Liver (tissue), 9 donors: ENCODE measurements around the gene FRMPD4. TPM values are rescaled to one million over a fixed set of nuclear protein-coding genes. Genes with fewer than 3 reads are reported as not detected.

Experiments
- DNase-seq: peaks from one replicate; pipeline ENCODE4 v3.0.0-alpha.2; 2017; ENCODE audit warnings: low spot score
- H3K27ac ChIP-seq, 2 donors: one replicate each; pipeline ENCODE4 v1.7.0; 2013; ENCODE audit warnings: inconsistent platforms in 2 of 2, low read length in 2 of 2, control low read depth in 1 of 2, low read depth in 1 of 2, mild to moderate bottlenecking in 1 of 2
- H3K27me3 ChIP-seq, 4 donors: one replicate each; pipeline versions ENCODE4 v1.6.1 to v1.7.0; 2013; ENCODE audit warnings: low read length in 3 of 4, inconsistent platforms in 1 of 4, mild to moderate bottlenecking in 1 of 4, moderate library complexity in 1 of 4; ENCODE audit not compliant: control insufficient read depth in 4 of 4, insufficient read depth in 4 of 4
- H3K36me3 ChIP-seq, 4 donors: one replicate each; pipeline versions ENCODE4 v1.6.1 to v1.7.0; 2013; ENCODE audit warnings: low read length in 3 of 4, mild to moderate bottlenecking in 3 of 4, low read depth in 1 of 4, moderate library complexity in 1 of 4; ENCODE audit not compliant: control insufficient read depth in 4 of 4, insufficient read depth in 3 of 4
- H3K4me1 ChIP-seq, 4 donors: one replicate each; pipeline versions ENCODE4 v1.6.1 to v1.7.0; 2013; ENCODE audit warnings: low read length in 3 of 4, mild to moderate bottlenecking in 3 of 4, moderate library complexity in 1 of 4; ENCODE audit not compliant: control insufficient read depth in 4 of 4, insufficient read depth in 4 of 4
- H3K4me3 ChIP-seq, 3 donors: one replicate each; pipeline versions ENCODE4 v1.6.1 to v1.7.0; 2013; ENCODE audit warnings: low read length in 3 of 3, control low read depth in 1 of 3, low read depth in 1 of 3, mild to moderate bottlenecking in 1 of 3
- H3K9ac ChIP-seq, 2 donors: one replicate each; pipeline ENCODE4 v1.7.0; 2013; ENCODE audit warnings: low read length in 2 of 2, mild to moderate bottlenecking in 2 of 2, moderate library complexity in 2 of 2, control low read depth in 1 of 2, low read depth in 1 of 2
- H3K9me3 ChIP-seq, 4 donors: one replicate each; pipeline versions ENCODE4 v1.6.1 to v1.7.0; 2013; ENCODE audit warnings: low read length in 3 of 4; ENCODE audit not compliant: control insufficient read depth in 4 of 4
- ATF3 ChIP-seq: IDR thresholded peaks from 2 replicates; pipeline ENCODE4 v1.6.1; 2016; ENCODE audit warnings: antibody characterized with exemption
- EGR1 ChIP-seq, 2 donors: IDR thresholded peaks; 2 replicates each; pipeline ENCODE4 v1.6.1; 2016 to 2018; ENCODE audit warnings: antibody characterized with exemption in 2 of 2, low read depth in 2 of 2
- FOXA1 ChIP-seq: IDR thresholded peaks from 2 replicates; pipeline ENCODE4 v1.6.1; 2016; ENCODE audit warnings: antibody characterized with exemption
- FOXA2 ChIP-seq: IDR thresholded peaks from 2 replicates; pipeline ENCODE4 v1.6.1; 2016; ENCODE audit warnings: antibody characterized with exemption
- GABPA ChIP-seq, 2 donors: IDR thresholded peaks in 1 of 2; conservative IDR thresholded peaks in 1 of 2; 2 replicates each; pipeline ENCODE4 v1.6.1; 2016; ENCODE audit warnings: antibody characterized with exemption in 2 of 2, mild to moderate bottlenecking in 1 of 2, moderate library complexity in 1 of 2
- HNF4A ChIP-seq, 2 donors: conservative IDR thresholded peaks; 2 replicates each; pipeline ENCODE4 v1.6.1; 2016; ENCODE audit warnings: antibody characterized with exemption in 2 of 2, mild to moderate bottlenecking in 2 of 2
- HNF4G ChIP-seq: IDR thresholded peaks from 2 replicates; pipeline ENCODE4 v1.6.1; 2016; ENCODE audit warnings: antibody characterized with exemption
- JUND ChIP-seq, 2 donors: IDR thresholded peaks; 2 replicates each; pipeline ENCODE4 v1.6.1; 2016; ENCODE audit warnings: antibody characterized with exemption in 2 of 2
- NR2F2 ChIP-seq: IDR thresholded peaks from 2 replicates; pipeline ENCODE4 v1.6.1; 2016; ENCODE audit warnings: antibody characterized with exemption
- RAD21 ChIP-seq, 2 donors: IDR thresholded peaks; 2 replicates each; pipeline ENCODE4 v1.6.1; 2016; ENCODE audit warnings: antibody characterized with exemption in 2 of 2, mild to moderate bottlenecking in 2 of 2
- REST ChIP-seq: IDR thresholded peaks from 2 replicates; pipeline ENCODE4 v1.6.1; 2016; ENCODE audit warnings: antibody characterized with exemption, mild to moderate bottlenecking
- RXRA ChIP-seq, 2 donors: IDR thresholded peaks; 2 replicates each; pipeline ENCODE4 v1.6.1; 2017 to 2018; ENCODE audit warnings: antibody characterized with exemption in 2 of 2, mild to moderate bottlenecking in 1 of 2
- SP1 ChIP-seq: IDR thresholded peaks from 2 replicates; pipeline ENCODE4 v1.6.1; 2018; ENCODE audit warnings: antibody characterized with exemption, mild to moderate bottlenecking
- TAF1 ChIP-seq: conservative IDR thresholded peaks from 2 replicates; pipeline ENCODE4 v1.6.1; 2016; ENCODE audit warnings: antibody characterized with exemption, mild to moderate bottlenecking
- YY1 ChIP-seq: IDR thresholded peaks from 2 replicates; pipeline ENCODE4 v1.6.1; 2016; ENCODE audit warnings: antibody characterized with exemption, mild to moderate bottlenecking
- ZBTB33 ChIP-seq: IDR thresholded peaks from 2 replicates; pipeline ENCODE4 v1.6.1; 2016; ENCODE audit warnings: antibody characterized with exemption
- WGBS: extraction: QIAGEN DNeasy Blood & Tissue Kit; methylation state at CpG from one replicate; pipeline ENCODE4 v1.1.7; 2013; 5-methylcytosine and 5-hydroxymethylcytosine counted together
- polyA plus RNA-seq, 2 donors: library from polyadenylated mRNA; stranded (reverse) in 1 of 2; unstranded in 1 of 2; fragments of 200-250 nt in 1 of 2; fragments of >200 nt in 1 of 2; fragmentation: Nextera tagmentation in 1 of 2; extraction: Ambion mirVana in 1 of 2; gene quantifications; one replicate each; pipeline versions ENCODE4 v1.2.1 to v1.2.3, GENCODE V29; 2013 to 2015
- total RNA-seq, 2 donors: library from RNA; depleted of rRNA; stranded (reverse); fragments of >200 nt; gene quantifications; one replicate each; pipeline ENCODE4 v1.2.3, GENCODE V29; 2014
- TF ChIP-seq, protein P1 (sequence below): IDR thresholded peaks from 2 replicates; pipeline ENCODE4 v1.6.1; 2016; ENCODE audit warnings: antibody characterized with exemption
- donor health status: healthy.
- donor health status: healthy.
- donor health status: healthy.
- donor health status: healthy.
- donor health status: healthy.

FRMPD4 gene
- total and polyA plus RNA-seq, 4 donors: 0.01 to 0.08 (median 0.03) TPM; not detected in 1

DNA sequence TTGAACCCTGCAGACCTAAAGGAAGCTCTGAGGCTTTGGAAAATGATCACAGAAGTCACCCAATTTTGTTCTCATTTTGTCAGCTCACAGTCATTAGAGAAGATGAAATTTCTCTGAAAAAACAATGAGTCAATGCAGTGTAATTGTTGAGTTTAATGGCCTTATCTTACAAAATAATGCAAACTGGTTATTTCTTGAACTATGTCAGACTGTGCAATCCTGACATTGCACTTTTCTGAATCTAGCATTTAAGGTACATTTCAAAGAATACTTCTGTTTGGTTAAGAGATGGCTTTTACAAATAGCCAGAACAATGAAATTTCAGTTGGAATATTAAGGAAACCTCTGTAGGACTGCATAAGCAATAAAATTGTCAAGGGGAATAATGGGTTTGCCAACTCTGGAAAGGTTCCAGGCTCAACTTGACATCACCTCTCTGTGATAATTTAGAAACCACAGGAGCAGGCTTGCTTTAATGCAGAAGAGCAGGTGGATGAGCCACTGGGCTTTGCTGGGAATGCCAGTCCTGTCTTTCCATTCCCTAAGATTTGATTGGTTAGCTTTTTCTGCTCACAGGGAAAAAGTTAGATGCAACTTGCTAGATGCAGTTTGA, 222.8 kb downstream of the FRMPD4 start:
- H3K27me3 ChIP-seq: peaks cover 0 to 4% (median 0%) of the 10 kb centered on the region in 4 donors
- no peaks in the 10 kb centered on the region for H3K36me3 ChIP-seq
- H3K9me3 ChIP-seq: no peaks in the 10 kb centered on the region
- H3K4me3 ChIP-seq: no peak overlapping the region
- DNase-seq: no peak
- H3K9ac ChIP-seq: no peak overlapping the region
- H3K27ac ChIP-seq: no peak overlapping the region
- TF ChIP-seq YY1: no peak
- no peak for TF ChIP-seq RAD21 (IDR thresholded peaks at IDR 0.05)
- TF ChIP-seq ZBTB33: no peak
- TF ChIP-seq RXRA (IDR thresholded peaks at IDR 0.05): no peak
- no peak for TF ChIP-seq JUND (IDR thresholded peaks at IDR 0.05)
- TF ChIP-seq HNF4A (conservative IDR thresholded peaks at IDR 0.05): no peak
- no peak for TF ChIP-seq GABPA (IDR thresholded peaks at IDR 0.05 in 1 of 2, conservative IDR thresholded peaks at IDR 0.05 in 1 of 2)
- H3K4me1 ChIP-seq: no peaks in the 10 kb centered on the region

DNA sequence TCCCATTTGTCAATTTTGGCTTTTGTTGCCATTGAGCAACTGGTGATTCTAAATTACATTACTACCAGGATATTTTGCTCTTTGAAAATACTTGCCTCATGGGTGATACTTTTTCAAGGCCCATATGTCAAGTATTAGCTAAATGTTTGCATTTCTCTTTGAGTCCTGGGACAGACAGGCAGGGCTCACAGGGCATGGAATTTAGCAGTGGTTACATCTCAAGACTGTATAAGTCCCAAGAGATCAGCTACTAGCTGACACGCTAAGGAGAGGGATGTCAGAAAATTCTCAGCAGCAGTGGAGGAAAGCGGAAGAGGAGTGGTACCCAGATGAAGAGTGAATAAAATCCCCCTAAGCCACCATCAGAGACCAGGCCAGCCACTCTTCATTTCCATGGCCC, 224.9 kb downstream of the FRMPD4 start:
- WGBS: 90% methylated on average over 2 of the region's 2 CpGs
- Histone ChIP-seq H3K9ac (no peak overlapping the region), H3K27ac (no peak overlapping the region), H3K9me3 (no peaks in the 10 kb centered on the region), H3K4me3 (no peak overlapping the region), H3K27me3 (peaks cover 0 to 4% (median 0%) of the 10 kb centered on the region in 4 donors), H3K36me3 (no peaks in the 10 kb centered on the region), H3K4me1 (no peaks in the 10 kb centered on the region)
- DNase-seq: no peak
- TF ChIP-seq FOXA1: no peak
- TF ChIP-seq EGR1 (IDR thresholded peaks at IDR 0.05; ENCODE audit: low read depth in 2 of 2): no peak
- TF ChIP-seq, protein P1, sequence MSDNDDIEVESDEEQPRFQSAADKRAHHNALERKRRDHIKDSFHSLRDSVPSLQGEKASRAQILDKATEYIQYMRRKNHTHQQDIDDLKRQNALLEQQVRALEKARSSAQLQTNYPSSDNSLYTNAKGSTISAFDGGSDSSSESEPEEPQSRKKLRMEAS: no peak
- no peak for TF ChIP-seq RAD21 (IDR thresholded peaks at IDR 0.05)
- no peak for TF ChIP-seq FOXA2
- TF ChIP-seq GABPA (IDR thresholded peaks at IDR 0.05 in 1 of 2, conservative IDR thresholded peaks at IDR 0.05 in 1 of 2): no peak
- no peak for TF ChIP-seq YY1
- TF ChIP-seq NR2F2: no peak
- TF ChIP-seq TAF1: no peak
- no peak for TF ChIP-seq HNF4G

DNA sequence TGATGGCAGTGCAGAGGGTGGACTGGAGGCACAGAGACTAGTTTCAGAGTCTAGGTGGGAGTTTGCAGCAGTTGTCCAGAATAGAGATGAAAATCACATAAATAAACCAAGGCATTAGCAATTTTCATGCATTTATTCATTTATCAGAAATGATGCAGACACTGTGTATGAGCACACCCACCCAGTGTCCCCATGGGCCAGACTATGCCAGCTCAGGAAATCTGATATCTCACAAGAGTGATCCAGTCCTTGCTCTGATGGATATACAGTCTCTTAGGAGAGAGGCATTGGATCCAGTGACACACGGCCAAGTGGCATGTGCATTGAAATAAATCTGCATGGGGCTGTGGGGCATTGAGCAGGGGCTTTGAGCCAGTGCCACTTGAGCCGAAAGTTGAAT, 228.2 kb downstream of the FRMPD4 start:
- Histone ChIP-seq H3K4me1 (no peaks in the 10 kb centered on the region), H3K27ac (no peak overlapping the region), H3K27me3 (peaks cover 0 to 7% (median 0%) of the 10 kb centered on the region in 4 donors), H3K4me3 (no peak overlapping the region), H3K9ac (no peak overlapping the region), H3K9me3 (no peaks in the 10 kb centered on the region), H3K36me3 (no peaks in the 10 kb centered on the region)
- TF ChIP-seq REST (no peak), ATF3 (no peak), EGR1 (IDR thresholded peaks at IDR 0.05; ENCODE audit: low read depth in 2 of 2) (no peak), SP1 (no peak), FOXA2 (no peak), TAF1 (no peak)
- TF ChIP-seq, protein P1: no peak
- 68% methylated on average over 2 of the region's 2 CpGs for WGBS
- DNase-seq: no peak
